IPS-15b (cell line): Measurements from ENCODE around the gene ACBD3.

Source experiments
- H3K27me3 ChIP-seq: one replicate; pipeline ENCODE4 v1.6.1; 2013; ENCODE audit warnings: low read length; ENCODE audit not compliant: control insufficient read depth, insufficient read depth
- H3K36me3 ChIP-seq: one replicate; pipeline ENCODE4 v1.6.1; 2013; ENCODE audit warnings: low read length; ENCODE audit not compliant: control insufficient read depth, insufficient read depth
- H3K4me1 ChIP-seq: one replicate; pipeline ENCODE4 v1.6.1; 2013; ENCODE audit warnings: mild to moderate bottlenecking, low read length; ENCODE audit not compliant: control insufficient read depth, insufficient read depth
- H3K4me3 ChIP-seq: one replicate; pipeline ENCODE4 v1.5.1; 2013; ENCODE audit warnings: low read depth, low read length
- H3K9ac ChIP-seq: one replicate; pipeline ENCODE4 v1.6.1; 2013; ENCODE audit warnings: low read depth, mild to moderate bottlenecking, low read length
- H3K9me3 ChIP-seq: one replicate; pipeline ENCODE4 v1.6.1; 2013; ENCODE audit warnings: mild to moderate bottlenecking, low read length; ENCODE audit not compliant: control insufficient read depth, insufficient read depth

ACBD3 gene

GRCh38 chr1:226158457-226158856, 28.1 kb downstream of the ACBD3 start:
- Histone ChIP-seq H3K4me1 (no peaks in the 10 kb centered on the region), H3K9ac (no peak overlapping the region), H3K9me3 (no peaks in the 10 kb centered on the region), H3K27me3 (no peaks in the 10 kb centered on the region), H3K4me3 (no peak overlapping the region), H3K36me3 (peaks cover 11% of the 10 kb centered on the region)

- no peaks in the 10 kb centered on the region for H3K27me3 ChIP-seq
- peaks cover 11% of the 10 kb centered on the region for H3K36me3 ChIP-seq
- H3K9ac ChIP-seq = no peak overlapping the region
- no peaks in the 10 kb centered on the region for H3K4me1 ChIP-seq
- H3K4me3 ChIP-seq = no peak overlapping the region
- no peaks in the 10 kb centered on the region for H3K9me3 ChIP-seq
Observed at GRCh38 chr1:226157761-226158316, 28.7 kb downstream of the ACBD3 start.

- Histone ChIP-seq H3K27me3 (no peaks in the 10 kb centered on the region), H3K9me3 (no peaks in the 10 kb centered on the region), H3K4me1 (no peaks in the 10 kb centered on the region), H3K36me3 (peaks cover 11% of the 10 kb centered on the region), H3K9ac (no peak overlapping the region), H3K4me3 (no peak overlapping the region)
Observed at GRCh38 chr1:226154593-226154992, 31.9 kb downstream of the ACBD3 start.

- Histone ChIP-seq H3K36me3 (peaks cover 8% of the 10 kb centered on the region), H3K27me3 (no peaks in the 10 kb centered on the region), H3K4me1 (no peaks in the 10 kb centered on the region), H3K9me3 (no peaks in the 10 kb centered on the region), H3K4me3 (no peak overlapping the region), H3K9ac (no peak overlapping the region)
Observed at GRCh38 chr1:226149806-226150205, 36.7 kb downstream of the ACBD3 start.

- Histone ChIP-seq H3K9ac (no peak overlapping the region), H3K9me3 (no peaks in the 10 kb centered on the region), H3K4me3 (no peak overlapping the region), H3K27me3 (no peaks in the 10 kb centered on the region), H3K4me1 (no peaks in the 10 kb centered on the region), H3K36me3 (peaks cover 5% of the 10 kb centered on the region)
Observed at GRCh38 chr1:226148121-226148648, 38.4 kb downstream of the ACBD3 start.

GRCh38 chr1:226144045-226144444, 42.5 kb downstream of the ACBD3 start:
- H3K36me3 ChIP-seq = peaks cover 5% of the 10 kb centered on the region
- no peaks in the 10 kb centered on the region for H3K27me3 ChIP-seq
- no peaks in the 10 kb centered on the region for H3K4me1 ChIP-seq
- H3K9ac ChIP-seq = no peak overlapping the region
- no peaks in the 10 kb centered on the region for H3K9me3 ChIP-seq
- H3K4me3 ChIP-seq = no peak overlapping the region

- Histone ChIP-seq H3K4me1 (peaks cover 6% of the 10 kb centered on the region), H3K4me3 (no peak overlapping the region), H3K9ac (peak overlapping the region; percentile 49), H3K9me3 (no peaks in the 10 kb centered on the region), H3K27me3 (no peaks in the 10 kb centered on the region), H3K36me3 (no peaks in the 10 kb centered on the region)
Observed at GRCh38 chr1:226135709-226136108, 50.8 kb downstream of the ACBD3 start.

- Histone ChIP-seq H3K4me1 (peaks cover 6% of the 10 kb centered on the region), H3K36me3 (no peaks in the 10 kb centered on the region), H3K9ac (peak overlapping the region; percentile 49), H3K27me3 (no peaks in the 10 kb centered on the region), H3K9me3 (no peaks in the 10 kb centered on the region), H3K4me3 (no peak overlapping the region)
Observed at GRCh38 chr1:226135059-226135651, 51.4 kb downstream of the ACBD3 start.

GRCh38 chr1:226134170-226135058, 52.1 kb downstream of the ACBD3 start:
- Histone ChIP-seq H3K9me3 (no peaks in the 10 kb centered on the region), H3K27me3 (no peaks in the 10 kb centered on the region), H3K9ac (no peak overlapping the region), H3K36me3 (no peaks in the 10 kb centered on the region), H3K4me3 (no peak overlapping the region), H3K4me1 (peaks cover 6% of the 10 kb centered on the region)

GRCh38 chr1:226133504-226134123, 52.9 kb downstream of the ACBD3 start:
- H3K4me1 ChIP-seq = peaks cover 6% of the 10 kb centered on the region
- no peak overlapping the region for H3K9ac ChIP-seq

GRCh38 chr1:226132728-226133503, 53.6 kb downstream of the ACBD3 start:
- H3K9me3 ChIP-seq = no peaks in the 10 kb centered on the region
- H3K27me3 ChIP-seq = no peaks in the 10 kb centered on the region
- H3K36me3 ChIP-seq = no peaks in the 10 kb centered on the region
- H3K4me1 ChIP-seq = peaks cover 7% of the 10 kb centered on the region
- H3K9ac ChIP-seq = no peak overlapping the region
- H3K4me3 ChIP-seq = no peak overlapping the region

More at GRCh38 chr1:226133504-226134123, 52.9 kb downstream of the ACBD3 start:
- Histone ChIP-seq H3K4me3 (no peak overlapping the region), H3K9me3 (no peaks in the 10 kb centered on the region), H3K27me3 (no peaks in the 10 kb centered on the region), H3K36me3 (no peaks in the 10 kb centered on the region)
